Astrocyte of the cerebellum (primary cell): ENCODE results near the gene AFF3.
A peak's percentile ranks its signal among the peaks of the same experiment; 100 is the strongest.
"Not testable (repeated sequence)": the region's sequence is repeated elsewhere in the genome, so short reads cannot be mapped to it uniquely, and the experiment has no call there.

Experiments used
- DNase-seq: peaks from one replicate; pipeline ENCODE4 v3.0.0-alpha.2; 2011; ENCODE audit warnings: low read depth
- H3K4me3 ChIP-seq: 2 replicates; pipeline ENCODE4 v1.5.1; 2011; ENCODE audit warnings: mild to moderate bottlenecking, low read depth, low read length, moderate library complexity
- CTCF ChIP-seq: IDR thresholded peaks from 2 replicates; pipeline ENCODE4 v1.5.1; 2012; ENCODE audit warnings: low read length, low read depth, moderate library complexity, mild to moderate bottlenecking; ENCODE audit errors: missing control alignments
- in situ Hi-C: cut with HindIII; loops from 2 replicates; pipeline ENCODE4 v1.10.0; 2017; ENCODE audit warnings: low sequenced_read_pairs

Gene AFF3

GRCh38 chr2:100110614-100111000 is 31.8 kb downstream of the AFF3 start:
- no peak for DNase-seq
- no peak for TF ChIP-seq CTCF
- no peak overlapping the region for H3K4me3 ChIP-seq
- in situ Hi-C loops = no loop called here

- in situ Hi-C loops = no loop called here
- H3K4me3 ChIP-seq = no peak overlapping the region
- TF ChIP-seq CTCF = no peak
- DNase-seq = no peak
Measured at GRCh38 chr2:100109986-100110613, 32.3 kb downstream of the AFF3 start.

- H3K4me3 ChIP-seq, DNase-seq, in situ Hi-C loops: not testable (repeated sequence)
Measured at GRCh38 chr2:100108648-100109020, 33.8 kb downstream of the AFF3 start.

GRCh38 chr2:100107906-100108647 is 34.3 kb downstream of the AFF3 start:
- no peak for TF ChIP-seq CTCF

GRCh38 chr2:100107440-100107839 is 35.0 kb downstream of the AFF3 start:
- in situ Hi-C loops = no loop called here
- no peak for DNase-seq
- TF ChIP-seq CTCF = no peak
- H3K4me3 ChIP-seq = no peak overlapping the region

More at GRCh38 chr2:100107906-100108647, 34.3 kb downstream of the AFF3 start:
- DNase-seq = no peak
- in situ Hi-C loops = no loop called here
- H3K4me3 ChIP-seq = no peak overlapping the region

- in situ Hi-C loops = no loop called here
- TF ChIP-seq CTCF = no peak
- DNase-seq = no peak
- no peak overlapping the region for H3K4me3 ChIP-seq
Measured at GRCh38 chr2:100106460-100106859, 35.9 kb downstream of the AFF3 start.

- H3K4me3 ChIP-seq = peak overlapping the region; percentile 57
- no peak for DNase-seq
- in situ Hi-C loops = no loop called here
- TF ChIP-seq CTCF = no peak
Measured at GRCh38 chr2:100105678-100106054, 36.7 kb downstream of the AFF3 start.
